ENCODE results near the gene XDH. TPM values are rescaled to one million over a fixed set of nuclear protein-coding genes. Genes with fewer than 3 reads are reported as not detected.

The XDH gene
- total and polyA plus RNA-seq, 8 donors: 0.06 to 40.8 (median 2.4) TPM

GRCh38 chr2:31382452-31383120 lies 32.0 kb downstream of the XDH start:
- H3K27me3 ChIP-seq: no peaks in the 10 kb centered on the region
- TF ChIP-seq CTCF (IDR thresholded peaks at IDR 0.05) (no peak), POLR2AphosphoS5 (IDR thresholded peaks at IDR 0.05) (no peak), EP300 (IDR thresholded peaks at IDR 0.05) (no peak), POLR2A (IDR thresholded peaks at IDR 0.05) (no peak)
- no peak for DNase-seq
- H3K9me3 ChIP-seq: no peaks in the 10 kb centered on the region
- WGBS, 5 donors: 79 to 88% (median 83%) methylated on average over 6 to 8 of the region's 8 CpGs
- no peaks in the 10 kb centered on the region for H3K4me1 ChIP-seq
- no peaks in the 10 kb centered on the region for H3K36me3 ChIP-seq
- intact Hi-C loops (cut with DNase I; ENCODE audit: low total_unique reads): no loop called here
- H3K27ac ChIP-seq: no peak overlapping the region
- no peak overlapping the region for H3K4me3 ChIP-seq

DNA sequence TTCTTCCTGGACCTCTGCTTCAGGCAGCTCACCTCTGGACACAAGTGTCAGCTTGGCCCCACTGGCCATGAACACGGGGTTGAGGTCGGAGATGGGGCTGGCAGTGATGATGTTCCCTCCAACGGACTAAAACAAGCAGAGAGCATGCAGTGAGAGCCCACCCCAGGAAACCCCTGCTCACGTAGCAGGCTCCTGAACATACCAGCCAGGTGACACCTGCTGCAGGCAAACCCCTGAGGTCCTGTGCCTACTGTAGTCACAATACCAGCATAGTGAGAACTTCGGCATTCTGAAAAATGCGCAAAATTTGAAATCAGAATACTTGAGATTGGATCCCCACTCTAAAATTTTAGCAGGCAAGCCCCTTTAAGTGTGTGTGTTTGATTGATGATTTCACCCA lies 32.9 kb downstream of the XDH start:
- intact Hi-C loops (cut with DNase I; ENCODE audit: low total_unique reads): no loop called here
- no peak for TF ChIP-seq POLR2A (IDR thresholded peaks at IDR 0.05)
- no peak for TF ChIP-seq CTCF (IDR thresholded peaks at IDR 0.05)
- no peak for TF ChIP-seq EP300 (IDR thresholded peaks at IDR 0.05)
- TF ChIP-seq POLR2AphosphoS5 (IDR thresholded peaks at IDR 0.05): no peak
- no peaks in the 10 kb centered on the region for H3K36me3 ChIP-seq
- no peaks in the 10 kb centered on the region for H3K4me1 ChIP-seq
- DNase-seq: no peak
- H3K9me3 ChIP-seq: no peaks in the 10 kb centered on the region
- no peak overlapping the region for H3K4me3 ChIP-seq
- no peak overlapping the region for H3K27ac ChIP-seq
- WGBS, 5 donors: 70 to 82% (median 77%) methylated on average over 5 to 6 of the region's 6 CpGs
- H3K27me3 ChIP-seq: no peaks in the 10 kb centered on the region

- intact Hi-C loops (cut with DNase I; ENCODE audit: low total_unique reads): no loop called here
- no peak for DNase-seq
- WGBS, 5 donors: 88 to 98% (median 95%) methylated on average over 3 of the region's 3 CpGs
Measured at GRCh38 chr2:31380243-31380642, 34.3 kb downstream of the XDH start.

GRCh38 chr2:31379747-31380146 lies 34.8 kb downstream of the XDH start:
- TF ChIP-seq CTCF (IDR thresholded peaks at IDR 0.05): no peak
- no peak for TF ChIP-seq POLR2A (IDR thresholded peaks at IDR 0.05)
- TF ChIP-seq EP300 (IDR thresholded peaks at IDR 0.05): no peak
- no peak for TF ChIP-seq POLR2AphosphoS5 (IDR thresholded peaks at IDR 0.05)
- H3K27ac ChIP-seq: no peak overlapping the region
- no peak for DNase-seq
- no peaks in the 10 kb centered on the region for H3K4me1 ChIP-seq
- intact Hi-C loops (cut with DNase I; ENCODE audit: low total_unique reads): no loop called here
- no peaks in the 10 kb centered on the region for H3K9me3 ChIP-seq
- no peaks in the 10 kb centered on the region for H3K27me3 ChIP-seq
- H3K4me3 ChIP-seq: no peak overlapping the region
- WGBS, 5 donors: 92 to 100% (median 95%) methylated on average over 1 of the region's 1 CpG
- no peaks in the 10 kb centered on the region for H3K36me3 ChIP-seq

More at GRCh38 chr2:31380243-31380642, 34.3 kb downstream of the XDH start:
- Histone ChIP-seq H3K4me3 (no peak overlapping the region), H3K27me3 (no peaks in the 10 kb centered on the region), H3K36me3 (no peaks in the 10 kb centered on the region), H3K4me1 (no peaks in the 10 kb centered on the region), H3K27ac (no peak overlapping the region), H3K9me3 (no peaks in the 10 kb centered on the region)
- TF ChIP-seq EP300 (IDR thresholded peaks at IDR 0.05) (no peak), POLR2A (IDR thresholded peaks at IDR 0.05) (no peak), CTCF (IDR thresholded peaks at IDR 0.05) (no peak), POLR2AphosphoS5 (IDR thresholded peaks at IDR 0.05) (no peak)
